Epithelial cell of proximal tubule (primary cell): ENCODE measurements around the gene FAM83E. TPM values are rescaled to one million over a fixed set of nuclear protein-coding genes. Genes with fewer than 3 reads are reported as not detected.

Source experiments
- DNase-seq: peaks from one replicate; pipeline ENCODE4 v3.0.0-alpha.2; 2011; ENCODE audit warnings: low read depth
- H3K4me3 ChIP-seq: 2 replicates; pipeline ENCODE4 v1.5.1; 2011; ENCODE audit warnings: low read depth, mild to moderate bottlenecking, low read length
- CTCF ChIP-seq: conservative IDR thresholded peaks from 2 replicates; pipeline ENCODE4 v1.5.1; 2012; ENCODE audit warnings: low read depth, mild to moderate bottlenecking, low read length
- total RNA-seq: library from RNA; depleted of rRNA; stranded (reverse); fragments of >200 nt; gene quantifications from 2 replicates; pipeline ENCODE4 v1.2.3, GENCODE V29; 2015

FAM83E gene
- 0.14 and 0.40 TPM in 2 replicates for total RNA-seq

GRCh38 chr19:48614436-48615230 is at the start of gene FAM83E:
Gene FAM83E, minus strand, starts transcription at chr19:48615076. Its CDS starts 1,704 bp downstream, at chr19:48613372.
- H3K4me3 ChIP-seq = no peak within 1 kb of the TSS
- TF ChIP-seq CTCF = no peak
- DNase-seq = no peak

- no peak for TF ChIP-seq CTCF
- no peak for DNase-seq
- no peak overlapping the region for H3K4me3 ChIP-seq
Observed at GRCh38 chr19:48664476-48664875, 49.6 kb upstream of the FAM83E start.

- DNase-seq = no peak
- no peak overlapping the region for H3K4me3 ChIP-seq
- no peak for TF ChIP-seq CTCF
Observed at GRCh38 chr19:48663667-48664066, 48.8 kb upstream of the FAM83E start.

GRCh38 chr19:48661711-48662090 is 46.8 kb upstream of the FAM83E start:
- no peak overlapping the region for H3K4me3 ChIP-seq
- no peak for DNase-seq
- TF ChIP-seq CTCF = no peak

GRCh38 chr19:48660852-48661710 is 46.2 kb upstream of the FAM83E start:
- no peak for TF ChIP-seq CTCF
- no peak overlapping the region for H3K4me3 ChIP-seq
- no peak for DNase-seq

GRCh38 chr19:48659768-48660167 is 44.9 kb upstream of the FAM83E start:
- no peak for DNase-seq
- no peak overlapping the region for H3K4me3 ChIP-seq
- no peak for TF ChIP-seq CTCF
